Measurements from ENCODE around the gene S100P. TPM values are rescaled to one million over a fixed set of nuclear protein-coding genes. Genes with fewer than 3 reads are reported as not detected.

S100P gene
- polyA plus RNA-seq, 2 of the 4 experiments (the other 2 are of a cell fraction): 20.9 to 171 TPM

- WGBS (ENCODE audit: missing lambda C conversion rate): 11% methylated on average over 22 of the region's 40 CpGs
- peaks cover 20% of the 10 kb centered on the region for H3K4me1 ChIP-seq
- POLR2A ChIA-PET: interaction anchor here (1.0 to 2.5 kb wide), 6 partner anchors 10 to 46 kb away, joined by 3 to 9 read pairs (median 4); partner anchors contain the start of genes BLOC1S4 and MRFAP1
These were observed 19.1 kb upstream of the S100P start for GRCh38 chr4:6674500-6675149.

More at GRCh38 chr4:6674500-6675149, 19.1 kb upstream of the S100P start:
- ATAC-seq (peak; percentile 11 to 19; a peak in 2 of 6 replicates), DNase-seq (ENCODE audit: low read depth in 1 of 2, low spot score in 1 of 2) (peak in 1 of 2 experiments; percentile 66), FAIRE-seq (no peak)
- Histone ChIP-seq H3K4me2 (peak overlapping the region; percentile 99), H3K27ac (peak overlapping the region; percentile 88 to 91), H3K9me3 (no peaks in the 10 kb centered on the region), H3K4me3 (peak overlapping the region; percentile 85)
- CTCF ChIA-PET: interaction anchor here (1.1 to 2.7 kb wide), 6 partner anchors 10 to 343 kb away, joined by 4 to 24 read pairs (median 8); no protein-coding TSS in a partner anchor
- TF ChIP-seq CTCF (IDR thresholded peaks at IDR 0.05): peak; percentile 27; the same call in 2 of the 3 replicates
- no peak for TF ChIP-seq MAZ (IDR thresholded peaks at IDR 0.05; ENCODE audit: borderline replicate concordance, low read depth, low read length)
- TF ChIP-seq ZSCAN20 (CRISPR knock-in tag; IDR thresholded peaks at IDR 0.05): no peak
- no peak for TF ChIP-seq POLR2AphosphoS2 (conservative IDR thresholded peaks at IDR 0.05; ENCODE audit: low read length)
- no peak for TF ChIP-seq ZFP36 (IDR thresholded peaks at IDR 0.05; ENCODE audit: borderline replicate concordance, partially characterized antibody)
- TF ChIP-seq RARB (CRISPR knock-in tag; IDR thresholded peaks at IDR 0.05): no peak
- TF ChIP-seq, protein P1, sequence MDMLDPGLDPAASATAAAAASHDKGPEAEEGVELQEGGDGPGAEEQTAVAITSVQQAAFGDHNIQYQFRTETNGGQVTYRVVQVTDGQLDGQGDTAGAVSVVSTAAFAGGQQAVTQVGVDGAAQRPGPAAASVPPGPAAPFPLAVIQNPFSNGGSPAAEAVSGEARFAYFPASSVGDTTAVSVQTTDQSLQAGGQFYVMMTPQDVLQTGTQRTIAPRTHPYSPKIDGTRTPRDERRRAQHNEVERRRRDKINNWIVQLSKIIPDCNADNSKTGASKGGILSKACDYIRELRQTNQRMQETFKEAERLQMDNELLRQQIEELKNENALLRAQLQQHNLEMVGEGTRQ (IDR thresholded peaks at IDR 0.05): no peak
- TF ChIP-seq CBX2 (IDR thresholded peaks at IDR 0.05; ENCODE audit: borderline replicate concordance, low read depth): no peak
- TF ChIP-seq RAD21 (conservative IDR thresholded peaks at IDR 0.05 in 1 of 2, IDR thresholded peaks at IDR 0.05 in 1 of 2): peak; percentile 29 to 33; a peak in 2 of 5 replicates
- TF ChIP-seq RNF2 (IDR thresholded peaks at IDR 0.05; ENCODE audit: borderline replicate concordance, low read depth): no peak
- no peak for TF ChIP-seq TFCP2L1 (CRISPR knock-in tag; IDR thresholded peaks at IDR 0.05)
- TF ChIP-seq NR3C1 (IDR thresholded peaks at IDR 0.05): no peak
- TF ChIP-seq E2F6 (IDR thresholded peaks at IDR 0.05; ENCODE audit: borderline replicate concordance, low read depth): peak; percentile 64; the same call in 1 of the 2 replicates
- no peak for TF ChIP-seq ESRRA (IDR thresholded peaks at IDR 0.05; ENCODE audit: borderline replicate concordance, low read length)
- TF ChIP-seq, protein P2, sequence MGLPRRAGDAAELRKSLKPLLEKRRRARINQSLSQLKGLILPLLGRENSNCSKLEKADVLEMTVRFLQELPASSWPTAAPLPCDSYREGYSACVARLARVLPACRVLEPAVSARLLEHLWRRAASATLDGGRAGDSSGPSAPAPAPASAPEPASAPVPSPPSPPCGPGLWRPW (IDR thresholded peaks at IDR 0.05): no peak
- no peak for TF ChIP-seq CHD2 (IDR thresholded peaks at IDR 0.05; ENCODE audit: low read length, partially characterized antibody)
- 0 out of 3 replicates have a peak, but pooled peaks have one; percentile 19 for TF ChIP-seq SMC3 (IDR thresholded peaks at IDR 0.05)
- TF ChIP-seq KDM5A (IDR thresholded peaks at IDR 0.05): peak; percentile 52; the same call in 1 of the 2 replicates
- no peak for TF ChIP-seq FOXS1 (CRISPR knock-in tag; IDR thresholded peaks at IDR 0.05)
- no peak for TF ChIP-seq CHD4 (IDR thresholded peaks at IDR 0.05; ENCODE audit: borderline replicate concordance)
- no peak for TF ChIP-seq CBX8 (IDR thresholded peaks at IDR 0.05)
- TF ChIP-seq, protein P3, sequence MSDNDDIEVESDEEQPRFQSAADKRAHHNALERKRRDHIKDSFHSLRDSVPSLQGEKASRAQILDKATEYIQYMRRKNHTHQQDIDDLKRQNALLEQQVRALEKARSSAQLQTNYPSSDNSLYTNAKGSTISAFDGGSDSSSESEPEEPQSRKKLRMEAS (IDR thresholded peaks at IDR 0.05): peak; percentile 83
- no peak for TF ChIP-seq HEYL (CRISPR knock-in tag; IDR thresholded peaks at IDR 0.05)
- TF ChIP-seq BCL3 (IDR thresholded peaks at IDR 0.05): no peak
- TF ChIP-seq ZNF302 (CRISPR knock-in tag; IDR thresholded peaks at IDR 0.05): no peak

All from A549 (cell line).